GM18505 (cell line): ENCODE results near the gene NEK5.
"Not testable (repeated sequence)": the region's sequence is repeated elsewhere in the genome, so short reads cannot be mapped to it uniquely, and the experiment has no call there.

Source experiments
- ATAC-seq: cut with Tn5 transposase; IDR thresholded peaks from one replicate; pipeline ENCODE4 v1.9.1; 2021; ENCODE audit not compliant: unreplicated experiment
- POLR2A ChIP-seq: IDR thresholded peaks from 4 replicates; pipeline ENCODE4 v1.6.1; 2011; ENCODE audit warnings: borderline replicate concordance; ENCODE audit not compliant: insufficient read depth, insufficient read length; ENCODE audit errors: extremely low read depth

Gene NEK5

DNA sequence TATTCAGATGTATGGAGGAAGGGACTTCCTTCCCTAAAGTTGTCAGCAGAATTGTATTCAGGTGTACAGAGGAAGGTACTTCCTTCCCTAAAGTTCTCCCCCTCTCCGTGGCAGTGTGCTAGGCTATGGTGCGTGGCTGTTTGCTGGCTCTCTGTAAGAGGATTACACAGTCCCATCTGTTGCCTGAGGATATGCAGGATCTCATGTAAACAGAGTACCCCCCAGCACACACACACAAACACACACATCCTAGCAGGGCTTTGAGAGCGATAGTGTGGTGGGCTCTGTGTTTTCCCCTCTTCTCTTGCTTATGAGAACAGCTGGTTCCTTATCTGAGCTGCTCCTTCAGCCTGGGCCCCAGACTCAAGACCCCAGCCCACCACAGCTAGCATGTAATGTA is 10.3 kb downstream of the NEK5 start:
- no peak for TF ChIP-seq POLR2A
- no peak for ATAC-seq

GRCh38 chr13:52118095-52118494 is 10.8 kb downstream of the NEK5 start:
- ATAC-seq, result no peak

DNA sequence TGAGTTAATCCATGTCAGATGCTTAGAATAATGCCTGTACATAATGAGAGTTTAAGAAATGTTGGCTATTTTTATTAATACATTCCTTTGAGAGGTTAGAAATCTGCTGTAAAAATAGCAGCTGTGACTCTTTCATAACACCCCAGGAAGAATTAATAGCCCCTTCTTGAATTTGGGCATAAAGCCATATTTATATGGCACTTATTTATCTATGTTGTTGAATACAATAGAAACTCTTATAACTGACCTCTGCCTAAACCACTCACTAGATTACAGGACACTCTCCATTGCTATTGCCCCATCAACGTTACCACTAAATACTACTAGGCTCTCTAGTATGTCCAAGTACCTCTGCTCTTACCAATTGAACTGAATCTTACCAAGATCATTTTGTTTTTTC is 16.3 kb downstream of the NEK5 start:
- TF ChIP-seq POLR2A, result no peak
- ATAC-seq, result no peak

More at GRCh38 chr13:52118095-52118494, 10.8 kb downstream of the NEK5 start:
- TF ChIP-seq POLR2A, result no peak

- ATAC-seq, result no peak
Observed at GRCh38 chr13:52109116-52109670, 19.7 kb downstream of the NEK5 start.

GRCh38 chr13:52105841-52106240 is 23.0 kb downstream of the NEK5 start:
- TF ChIP-seq POLR2A, result no peak
- no peak for ATAC-seq

More at GRCh38 chr13:52109116-52109670, 19.7 kb downstream of the NEK5 start:
- no peak for TF ChIP-seq POLR2A

DNA sequence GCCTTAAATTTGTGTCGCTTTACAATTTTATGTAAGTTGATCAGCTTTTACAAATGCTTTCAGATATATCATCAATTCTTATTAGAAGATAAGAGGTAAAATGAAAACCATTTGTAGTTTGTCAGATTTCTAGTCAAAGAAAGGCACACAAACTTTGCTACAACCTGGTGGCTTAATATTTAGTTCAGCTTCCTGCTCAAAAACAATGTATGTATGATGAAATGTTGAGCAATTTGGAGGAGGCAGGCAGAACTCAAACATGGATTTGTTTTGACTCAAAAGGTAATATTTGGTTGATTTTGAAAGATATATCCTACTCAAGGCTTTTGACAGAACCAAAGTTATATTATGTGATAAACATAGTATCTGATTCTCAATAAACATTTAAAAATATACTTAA is 24.2 kb downstream of the NEK5 start:
- no peak for ATAC-seq
- no peak for TF ChIP-seq POLR2A

- TF ChIP-seq POLR2A, result no peak
- ATAC-seq, result no peak
Observed at GRCh38 chr13:52103386-52103785, 25.5 kb downstream of the NEK5 start.

GRCh38 chr13:52102423-52102822 is 26.4 kb downstream of the NEK5 start:
- ATAC-seq, result not testable (repeated sequence)

DNA sequence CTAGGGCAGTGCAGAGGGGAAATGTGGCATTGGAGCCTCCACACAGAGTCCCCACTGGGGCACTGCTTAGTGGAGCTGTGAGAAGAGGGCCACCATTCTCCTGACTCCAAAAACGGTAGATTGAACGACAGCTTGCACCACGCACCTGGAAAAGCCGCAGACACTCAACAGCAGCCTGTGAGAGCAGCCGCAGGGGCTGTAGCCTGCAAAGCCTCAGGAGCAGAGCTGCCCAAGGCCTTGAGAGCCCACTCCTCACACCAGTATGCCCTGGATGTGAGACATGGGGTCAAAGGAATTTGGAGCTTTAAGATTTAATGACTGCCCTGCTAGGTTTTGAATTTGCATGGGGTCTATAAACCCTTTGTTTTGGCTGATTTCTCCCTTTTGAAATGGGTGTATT is 31.7 kb downstream of the NEK5 start:
- ATAC-seq, result no peak
- TF ChIP-seq POLR2A, result no peak

DNA sequence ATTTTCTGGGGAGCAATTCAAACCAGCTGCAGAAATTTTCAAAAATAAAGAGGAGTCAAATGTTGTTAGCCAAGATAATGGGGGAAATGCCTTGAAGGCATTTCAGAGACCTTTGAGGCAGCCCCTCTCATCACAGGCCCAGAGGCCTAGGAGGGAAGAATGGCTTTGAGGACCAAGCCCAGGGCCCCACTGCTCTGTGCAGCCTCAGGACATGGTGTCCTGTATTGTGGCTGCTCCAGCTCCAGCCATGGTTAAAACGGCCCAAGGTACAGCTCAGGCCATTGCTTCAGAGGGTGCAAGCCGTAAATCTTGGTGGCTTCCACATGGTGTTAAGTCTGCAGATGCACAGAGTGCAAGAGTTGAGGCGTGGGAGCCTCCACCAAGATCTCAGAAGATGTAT is 32.1 kb downstream of the NEK5 start:
- no peak for ATAC-seq
- TF ChIP-seq POLR2A, result no peak

DNA sequence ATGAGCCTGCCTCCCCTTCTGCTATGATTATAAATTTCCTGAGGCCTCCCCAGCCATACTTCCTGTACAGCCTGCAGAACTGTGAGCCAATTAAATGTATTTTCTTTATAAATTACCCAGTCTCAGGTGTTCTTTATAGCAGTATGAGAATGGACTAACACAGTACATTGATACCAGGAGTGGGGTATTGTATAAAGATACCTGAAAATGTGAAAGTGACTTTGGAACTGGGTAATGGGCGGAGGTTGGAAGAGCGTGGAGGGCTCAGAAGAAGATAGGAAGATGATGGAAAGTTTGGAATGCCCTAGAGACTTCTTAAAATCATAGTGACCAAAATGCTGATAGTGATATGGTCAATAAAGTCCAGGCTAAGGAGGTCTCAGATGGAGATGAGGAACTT is 32.8 kb downstream of the NEK5 start:
- TF ChIP-seq POLR2A, result no peak
- ATAC-seq, result no peak

GRCh38 chr13:52092087-52092486 is 36.8 kb downstream of the NEK5 start:
- no peak for TF ChIP-seq POLR2A
- ATAC-seq, result no peak

GRCh38 chr13:52091473-52091872 is 37.4 kb downstream of the NEK5 start:
- no peak for TF ChIP-seq POLR2A

GRCh38 chr13:52085421-52085820 is 43.5 kb downstream of the NEK5 start:
- TF ChIP-seq POLR2A, result no peak
- ATAC-seq, result no peak

More at GRCh38 chr13:52091473-52091872, 37.4 kb downstream of the NEK5 start:
- no peak for ATAC-seq

GRCh38 chr13:52084981-52085380 is 43.9 kb downstream of the NEK5 start:
- ATAC-seq, result not testable (repeated sequence)

GRCh38 chr13:52082601-52083000 is 46.3 kb downstream of the NEK5 start:
- no peak for ATAC-seq
- no peak for TF ChIP-seq POLR2A

DNA sequence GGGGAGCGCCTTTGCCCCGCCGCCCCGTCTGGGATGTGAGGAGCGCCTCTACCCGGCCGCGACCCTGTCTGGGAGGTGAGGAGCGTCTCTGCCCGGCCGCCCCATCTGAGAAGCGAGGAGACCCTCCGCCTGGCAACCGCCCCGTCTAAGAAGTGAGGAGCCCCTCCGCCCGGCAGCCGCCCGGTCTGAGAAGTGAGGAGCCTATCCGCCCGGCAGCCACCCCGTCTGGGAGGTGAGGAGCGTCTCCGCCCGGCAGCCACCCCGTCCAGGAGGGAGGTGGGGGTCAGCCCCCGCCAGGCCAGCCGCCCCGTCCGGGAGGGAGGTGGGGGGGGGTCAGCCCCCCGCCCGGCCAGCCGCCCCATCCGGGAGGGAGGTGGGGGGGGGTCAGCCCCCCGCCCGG is 49.0 kb downstream of the NEK5 start:
- not testable (repeated sequence) for ATAC-seq
